Neural cell (in vitro differentiated cells): ENCODE measurements around the gene EFEMP2. TPM values are rescaled to one million over a fixed set of nuclear protein-coding genes. Genes with fewer than 3 reads are reported as not detected.

Source experiments
- H2AFZ ChIP-seq: fragments of 200-600, 300-800 bp; sonication (generic), shearing (Covaris generic); 2 replicates; pipeline ENCODE4 v1.6.0; 2014; ENCODE audit warnings: low read depth, mild to moderate bottlenecking, antibody characterized with exemption, low read length, moderate library complexity
- H3F3A ChIP-seq: fragments of 200-600 bp; shearing (Covaris generic); 2 replicates; pipeline ENCODE4 v1.6.1; 2016; ENCODE audit warnings: mild to moderate bottlenecking, moderate library complexity, mixed read lengths, antibody characterized with exemption, low read length; ENCODE audit not compliant: insufficient read depth, poor library complexity, severe bottlenecking
- H3K27ac ChIP-seq: fragments of 200-600, 300-800 bp; sonication (generic), shearing (Covaris generic); 2 replicates; pipeline ENCODE4 v1.5.1; 2014; ENCODE audit warnings: mild to moderate bottlenecking, low read length, moderate library complexity
- H3K27me3 ChIP-seq: fragments of 300-800, 200-600 bp; sonication (generic), shearing (Covaris generic); 2 replicates; pipeline ENCODE4 v1.6.0; 2014; ENCODE audit warnings: mild to moderate bottlenecking, low read depth, low read length, moderate library complexity; ENCODE audit not compliant: insufficient read depth
- H3K36me3 ChIP-seq: fragments of 300-800, 200-600 bp; sonication (generic), shearing (Covaris generic); 2 replicates; pipeline ENCODE4 v1.5.1; 2014; ENCODE audit warnings: mild to moderate bottlenecking, antibody characterized with exemption, low read length, moderate library complexity; ENCODE audit not compliant: insufficient read depth
- H3K4me2 ChIP-seq: fragments of 300-800, 200-600 bp; sonication (generic), shearing (Covaris generic); 2 replicates; pipeline ENCODE4 v1.6.0; 2014; ENCODE audit warnings: mild to moderate bottlenecking, low read length
- H3K4me3 ChIP-seq: fragments of 300-800, 200-600 bp; sonication (generic), shearing (Covaris generic); 2 replicates; pipeline ENCODE4 v1.5.1; 2014; ENCODE audit warnings: mild to moderate bottlenecking, low read length, moderate library complexity
- H3K79me2 ChIP-seq: fragments of 200-600 bp; shearing (Covaris generic); replicated peaks from 2 replicates; pipeline ENCODE4 v1.6.0; 2014; ENCODE audit warnings: mild to moderate bottlenecking, low read length, moderate library complexity; ENCODE audit not compliant: insufficient read depth
- H3K9ac ChIP-seq: fragments of 300-800, 200-600 bp; sonication (generic), shearing (Covaris generic); 2 replicates; pipeline ENCODE4 v1.6.1; 2016; ENCODE audit warnings: mild to moderate bottlenecking, low read length, mixed read lengths
- H3K9me2 ChIP-seq: fragments of 200-600 bp; shearing (Covaris generic); 2 replicates; pipeline ENCODE4 v1.6.1; 2016; ENCODE audit warnings: mild to moderate bottlenecking, low read length, mixed read lengths; ENCODE audit not compliant: insufficient read depth
- H3K9me3 ChIP-seq: fragments of 200-600, 300-800 bp; sonication (generic), shearing (Covaris generic); 2 replicates; pipeline ENCODE4 v1.6.1; 2016; ENCODE audit warnings: mild to moderate bottlenecking, mixed run types, low read length, moderate library complexity, mixed read lengths
- H4K20me1 ChIP-seq: fragments of 200-600 bp; shearing (Covaris generic); 2 replicates; pipeline ENCODE4 v1.6.1; 2016; ENCODE audit warnings: mild to moderate bottlenecking, mixed run types; ENCODE audit not compliant: insufficient read depth
- CTCF ChIP-seq: fragments of 450-650 bp; IDR thresholded peaks from 2 replicates; pipeline ENCODE4 v1.5.1; 2014; ENCODE audit warnings: antibody characterized with exemption, mild to moderate bottlenecking, moderate library complexity; ENCODE audit not compliant: poor library complexity, severe bottlenecking
- EP300 ChIP-seq: fragments of 450-650 bp; conservative IDR thresholded peaks from 2 replicates; pipeline ENCODE4 v1.6.1; 2014; ENCODE audit warnings: antibody characterized with exemption, mild to moderate bottlenecking, moderate library complexity; ENCODE audit not compliant: poor library complexity, severe bottlenecking
- EZH2 ChIP-seq: fragments of 200-600, 300-800 bp; shearing (Covaris generic), sonication (generic); IDR thresholded peaks from 2 replicates; pipeline ENCODE4 v1.6.1; 2014; ENCODE audit warnings: antibody characterized with exemption, low read length, borderline replicate concordance, mild to moderate bottlenecking; ENCODE audit not compliant: insufficient read depth, poor library complexity, severe bottlenecking
- MXI1 ChIP-seq: fragments of 450-650 bp; conservative IDR thresholded peaks from 2 replicates; pipeline ENCODE4 v1.6.1; 2014; ENCODE audit warnings: antibody characterized with exemption, mild to moderate bottlenecking; ENCODE audit not compliant: poor library complexity, severe bottlenecking
- POLR2AphosphoS5 ChIP-seq: IDR thresholded peaks from 2 replicates; pipeline ENCODE4 v1.6.1; 2012
- RAD21 ChIP-seq: fragments of 450-650 bp; conservative IDR thresholded peaks from 2 replicates; pipeline ENCODE4 v1.6.1; 2014; ENCODE audit warnings: antibody characterized with exemption, mild to moderate bottlenecking, moderate library complexity
- REST ChIP-seq: IDR thresholded peaks from 2 replicates; pipeline ENCODE4 v1.6.1; 2012; ENCODE audit warnings: borderline replicate concordance
- SMC3 ChIP-seq: fragments of 450-650 bp; conservative IDR thresholded peaks from 2 replicates; pipeline ENCODE4 v1.6.1; 2014; ENCODE audit warnings: antibody characterized with exemption, mild to moderate bottlenecking, moderate library complexity; ENCODE audit not compliant: poor library complexity
- TAF1 ChIP-seq: IDR thresholded peaks from 2 replicates; pipeline ENCODE4 v1.6.1; 2012; ENCODE audit warnings: low read depth
- polyA plus RNA-seq: library from polyadenylated mRNA; depleted of rRNA; stranded (reverse); fragments of >200 nt; gene quantifications from 2 replicates; pipeline ENCODE4 v1.2.3, GENCODE V29; 2014

Gene EFEMP2
- polyA plus RNA-seq, 1 donor from 2014 or later, result 0.67 TPM

- Histone ChIP-seq H3K9me3 (no peaks in the 10 kb centered on the region), H3K4me3 (peak overlapping the region; percentile 96), H4K20me1 (no peaks in the 10 kb centered on the region), H3K9me2 (no peaks in the 10 kb centered on the region), H3K4me2 (peak overlapping the region; percentile 94), H2AFZ (no peak overlapping the region), H3K27ac (peak overlapping the region; percentile 92), H3K79me2 (peaks cover 17% of the 10 kb centered on the region), H3F3A (peaks cover 4% of the 10 kb centered on the region), H3K27me3 (no peaks in the 10 kb centered on the region), H3K36me3 (no peaks in the 10 kb centered on the region), H3K9ac (peak overlapping the region; percentile 97)
- no peak for TF ChIP-seq MXI1
- no peak for TF ChIP-seq CTCF
- TF ChIP-seq TAF1, result no peak
- TF ChIP-seq POLR2AphosphoS5, result no peak
- no peak for TF ChIP-seq EP300
- TF ChIP-seq SMC3, result no peak
- TF ChIP-seq RAD21, result no peak
- no peak for TF ChIP-seq EZH2
- no peak for TF ChIP-seq REST
Measured at GRCh38 chr11:65886826-65887722, 14.5 kb upstream of the EFEMP2 start.

GRCh38 chr11:65885808-65886536 is 13.4 kb upstream of the EFEMP2 start:
- H3K4me2 ChIP-seq, result no peak overlapping the region
- H3K27me3 ChIP-seq, result no peaks in the 10 kb centered on the region
- H3K36me3 ChIP-seq, result no peaks in the 10 kb centered on the region
- H3K79me2 ChIP-seq, result peaks cover 17% of the 10 kb centered on the region
- H4K20me1 ChIP-seq, result no peaks in the 10 kb centered on the region
- peak overlapping the region; percentile 96 for H3K4me3 ChIP-seq
- no peak overlapping the region for H2AFZ ChIP-seq
- TF ChIP-seq REST (no peak), RAD21 (no peak), SMC3 (no peak), MXI1 (no peak), EZH2 (no peak), CTCF (no peak), EP300 (no peak), POLR2AphosphoS5 (no peak), TAF1 (no peak)
- H3K27ac ChIP-seq, result no peak overlapping the region
- H3F3A ChIP-seq, result peaks cover 4% of the 10 kb centered on the region
- peak overlapping the region; percentile 26 for H3K9ac ChIP-seq
- no peaks in the 10 kb centered on the region for H3K9me2 ChIP-seq
- no peaks in the 10 kb centered on the region for H3K9me3 ChIP-seq
